ENCODE data around the gene ATL1.
A peak's percentile ranks its signal among the peaks of the same experiment; 100 is the strongest.

ATL1 gene

GRCh38 chr14:50559990-50560930, at the start of gene ATL1:
Gene ATL1, plus strand, starts transcription at chr14:50560145. Its CDS starts 121 bp downstream, at chr14:50560266.
- peak; percentile 89 for DNase-seq (ENCODE audit: low spot score)

- DNase-seq (ENCODE audit: low spot score), result no peak
Observed at GRCh38 chr14:50510157-50510556, 49.8 kb upstream of the ATL1 start.

- DNase-seq (ENCODE audit: low spot score), result no peak
Observed at GRCh38 chr14:50512463-50512862, 47.5 kb upstream of the ATL1 start.

GRCh38 chr14:50516091-50516490, 43.9 kb upstream of the ATL1 start:
- DNase-seq (ENCODE audit: low spot score), result no peak

- DNase-seq (ENCODE audit: low spot score), result no peak
Observed at GRCh38 chr14:50520947-50521815, 38.8 kb upstream of the ATL1 start.

GRCh38 chr14:50521912-50522341, 38.0 kb upstream of the ATL1 start:
- no peak for DNase-seq (ENCODE audit: low spot score)

GRCh38 chr14:50523271-50524041, 36.5 kb upstream of the ATL1 start:
- no peak for DNase-seq (ENCODE audit: low spot score)

- DNase-seq (ENCODE audit: low spot score), result no peak
Observed at GRCh38 chr14:50524060-50524459, 35.9 kb upstream of the ATL1 start.

GRCh38 chr14:50524731-50525515, 35.0 kb upstream of the ATL1 start:
- DNase-seq (ENCODE audit: low spot score), result no peak

GRCh38 chr14:50528000-50528399, 31.9 kb upstream of the ATL1 start:
- no peak for DNase-seq (ENCODE audit: low spot score)

- no peak for DNase-seq (ENCODE audit: low spot score)
Observed at GRCh38 chr14:50529288-50530179, 30.4 kb upstream of the ATL1 start.

GRCh38 chr14:50530358-50530757, 29.6 kb upstream of the ATL1 start:
- no peak for DNase-seq (ENCODE audit: low spot score)

- no peak for DNase-seq (ENCODE audit: low spot score)
Observed at GRCh38 chr14:50530794-50531365, 29.1 kb upstream of the ATL1 start.

- DNase-seq (ENCODE audit: low spot score), result no peak
Observed at GRCh38 chr14:50531595-50532501, 28.1 kb upstream of the ATL1 start.

- peak; percentile 96 for DNase-seq (ENCODE audit: low spot score)
Observed at GRCh38 chr14:50532502-50533240, 27.3 kb upstream of the ATL1 start, which contains the start of gene MAP4K5. Gene MAP4K5, minus strand, starts transcription at chr14:50532569. Its CDS starts 520 bp downstream, at chr14:50532049.

- no peak for DNase-seq (ENCODE audit: low spot score)
Observed at GRCh38 chr14:50533241-50533705, 26.7 kb upstream of the ATL1 start.

GRCh38 chr14:50533806-50534205, 26.1 kb upstream of the ATL1 start:
- no peak for DNase-seq (ENCODE audit: low spot score)

GRCh38 chr14:50534416-50534815, 25.5 kb upstream of the ATL1 start:
- DNase-seq (ENCODE audit: low spot score), result no peak
